Measurements from ENCODE around the gene TEX48.

The TEX48 gene

GRCh38 chr9:114681594-114682332 is at the start of gene TEX48:
TEX48 (minus strand) TSS chr9:114682192; CDS start chr9:114671723, 10,469 bp downstream.
- DNase-seq, result peak; percentile 40 to 87

DNA sequence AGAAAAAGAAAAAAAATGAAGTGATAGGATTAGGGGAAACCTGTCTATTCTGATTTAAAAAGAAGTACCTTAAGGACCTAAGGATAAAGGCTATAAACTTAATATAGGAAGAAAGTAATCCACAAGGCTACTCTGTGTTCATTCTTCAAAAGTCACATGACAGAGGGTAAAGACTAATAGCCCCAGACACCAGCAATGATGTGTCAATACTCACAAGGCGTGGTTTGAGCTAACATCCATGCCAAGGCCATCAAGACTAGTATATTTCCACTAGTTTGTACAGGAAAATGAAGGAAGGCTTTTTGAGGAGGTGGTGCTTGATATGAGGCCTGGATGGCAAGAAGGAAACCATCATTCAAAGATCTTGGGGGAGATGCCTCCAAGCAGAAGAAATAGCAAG is 49.7 kb upstream of the TEX48 start:
- DNase-seq, result no peak

- no peak for DNase-seq
Measured at GRCh38 chr9:114729706-114730105, 47.7 kb upstream of the TEX48 start.

DNA sequence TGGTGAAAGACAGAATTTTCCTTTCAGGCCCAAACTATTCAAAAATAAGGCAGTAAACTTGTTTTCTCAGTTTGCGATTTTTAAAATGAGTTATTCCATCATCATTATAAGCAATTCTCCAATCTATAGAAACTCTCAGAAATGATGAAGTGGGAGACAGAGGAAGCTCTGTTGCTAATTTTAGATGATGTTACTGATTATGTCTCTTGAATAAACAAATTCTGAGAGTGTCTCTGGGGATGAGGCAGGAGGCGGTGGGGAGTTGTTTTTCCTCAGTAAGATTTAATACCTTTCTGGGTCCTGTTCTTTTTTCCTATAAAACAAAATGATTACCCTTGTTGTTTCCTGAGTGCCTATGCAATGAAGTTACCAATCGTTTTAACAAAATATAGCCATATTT is 43.9 kb upstream of the TEX48 start:
- DNase-seq, result no peak

DNA sequence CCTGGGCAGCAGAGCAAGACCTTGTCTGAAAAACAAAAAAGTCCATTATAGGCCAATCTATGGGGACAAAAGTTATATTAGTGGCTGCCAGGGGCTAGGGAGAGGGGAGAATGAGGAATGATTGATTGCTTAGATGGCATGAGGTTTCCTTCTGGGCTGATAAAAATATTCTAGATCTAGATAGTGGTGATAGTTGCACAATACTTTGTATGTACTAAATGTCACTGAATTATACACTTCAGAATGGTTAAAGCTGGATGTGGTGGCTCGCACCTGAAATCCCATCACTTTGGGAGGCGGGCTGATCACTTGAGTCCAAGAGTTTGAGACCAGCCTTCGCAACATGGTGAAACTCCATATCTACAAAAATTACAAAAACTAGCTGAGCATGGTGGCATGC is 42.8 kb upstream of the TEX48 start:
- no peak for DNase-seq

- no peak for DNase-seq
Measured at GRCh38 chr9:114723931-114724330, 41.9 kb upstream of the TEX48 start.

DNA sequence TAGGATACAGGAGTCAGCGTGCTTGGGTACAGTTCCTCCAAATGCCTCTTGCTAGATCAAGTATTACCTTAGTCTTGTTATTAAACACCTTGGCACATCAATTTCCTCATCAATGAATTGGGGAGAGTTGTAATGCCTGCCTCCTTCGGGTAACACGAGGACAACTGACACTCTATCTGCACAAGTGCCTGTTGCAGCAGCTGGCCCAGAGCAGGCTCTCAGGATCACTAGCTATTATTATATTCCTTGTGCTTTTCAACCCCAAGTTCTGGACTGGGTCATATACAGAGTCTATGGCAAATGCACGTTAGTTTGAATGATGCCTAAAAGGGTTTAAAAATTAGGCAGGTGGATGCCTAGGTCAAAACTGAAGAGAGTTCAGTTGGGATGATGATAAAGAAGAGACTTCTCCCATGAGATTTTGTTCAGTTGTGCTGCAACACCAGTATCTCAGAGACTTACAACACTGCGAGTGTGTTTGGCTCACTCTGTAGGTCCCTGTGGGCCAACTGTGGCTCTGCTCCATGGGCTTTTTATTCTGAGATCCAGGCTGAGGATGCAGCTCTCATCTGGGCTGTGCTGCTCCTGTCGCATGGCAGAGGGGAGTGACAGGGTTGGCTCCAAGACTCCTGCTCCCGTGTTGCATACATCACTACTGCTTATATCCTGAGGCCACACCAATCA is 41.1 kb upstream of the TEX48 start:
- DNase-seq, result no peak

GRCh38 chr9:114722081-114722621 is 40.2 kb upstream of the TEX48 start:
- no peak for DNase-seq

GRCh38 chr9:114721491-114722079 is 39.6 kb upstream of the TEX48 start:
- DNase-seq, result no peak

DNA sequence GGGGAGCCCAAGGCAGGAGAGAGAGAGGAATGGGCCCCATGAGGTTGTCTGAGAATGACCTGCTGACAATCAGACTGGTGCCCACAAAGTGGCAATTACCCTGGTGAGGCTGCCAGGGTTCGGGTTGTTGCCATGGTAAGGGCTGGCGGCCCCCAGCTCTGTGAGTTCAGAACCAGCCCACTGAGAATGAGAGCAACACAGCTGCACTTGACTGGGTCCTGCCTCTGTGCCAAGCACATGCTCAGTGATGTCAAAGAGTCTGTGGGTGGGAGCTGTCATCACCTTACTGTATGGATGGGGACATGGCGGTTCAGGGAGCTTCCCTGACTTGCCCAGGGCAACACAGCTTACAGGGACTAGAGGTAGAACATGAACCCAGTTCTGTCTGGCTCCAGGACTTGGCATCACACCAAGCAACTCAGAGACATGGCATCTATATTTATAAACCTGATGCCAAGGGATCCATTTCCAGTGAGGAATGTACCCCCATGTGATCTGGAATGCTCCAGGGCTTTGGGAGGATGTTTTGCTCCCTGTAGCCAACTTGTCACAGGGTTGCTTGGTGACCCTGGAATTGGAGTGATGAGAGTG is 38.2 kb upstream of the TEX48 start:
- DNase-seq, result no peak

GRCh38 chr9:114719290-114719689 is 37.3 kb upstream of the TEX48 start:
- no peak for DNase-seq

- no peak for DNase-seq
Measured at GRCh38 chr9:114718801-114719221, 36.8 kb upstream of the TEX48 start.

GRCh38 chr9:114717908-114718486 is 36.0 kb upstream of the TEX48 start:
- DNase-seq, result no peak

DNA sequence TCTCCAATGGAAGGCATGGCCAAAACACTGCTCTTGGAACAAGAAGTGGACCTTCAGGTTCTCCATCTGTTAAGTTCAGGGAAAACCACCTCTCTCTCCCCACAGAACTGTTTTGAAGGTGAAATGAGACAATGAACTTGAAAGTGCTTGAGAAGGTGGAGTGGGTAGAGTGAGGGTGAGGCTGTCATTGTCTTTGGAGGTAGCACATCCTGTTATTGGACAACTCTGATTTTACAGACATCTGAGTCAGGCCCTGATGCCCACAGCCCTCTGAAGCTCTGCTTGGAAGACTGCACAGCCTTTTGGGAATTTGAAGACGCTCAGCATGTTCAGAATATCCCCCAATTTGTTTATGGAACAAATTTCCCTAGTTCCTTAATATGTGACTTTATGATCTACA is 27.6 kb upstream of the TEX48 start:
- DNase-seq, result no peak

- DNase-seq, result no peak
Measured at GRCh38 chr9:114706711-114707110, 24.7 kb upstream of the TEX48 start.

DNA sequence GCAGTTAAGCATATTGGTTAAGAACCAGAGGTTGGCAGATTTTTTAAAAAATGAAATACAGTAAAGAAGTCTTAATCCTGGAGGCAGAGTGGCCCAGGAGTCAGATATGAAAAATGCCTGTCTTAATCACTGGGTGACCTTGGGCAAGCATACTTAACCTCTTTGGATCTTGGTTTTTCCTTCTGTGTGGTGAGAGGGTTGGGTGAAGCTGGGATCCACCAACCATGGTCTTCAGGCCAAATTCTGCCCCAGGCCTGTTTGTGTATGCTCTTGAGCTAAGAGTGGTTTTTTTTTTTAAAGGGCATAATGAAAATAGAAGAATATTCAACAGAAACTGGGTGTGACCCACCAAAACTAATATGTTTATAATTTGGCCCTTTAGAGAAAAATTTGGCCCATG is 20.0 kb upstream of the TEX48 start:
- DNase-seq, result no peak

DNA sequence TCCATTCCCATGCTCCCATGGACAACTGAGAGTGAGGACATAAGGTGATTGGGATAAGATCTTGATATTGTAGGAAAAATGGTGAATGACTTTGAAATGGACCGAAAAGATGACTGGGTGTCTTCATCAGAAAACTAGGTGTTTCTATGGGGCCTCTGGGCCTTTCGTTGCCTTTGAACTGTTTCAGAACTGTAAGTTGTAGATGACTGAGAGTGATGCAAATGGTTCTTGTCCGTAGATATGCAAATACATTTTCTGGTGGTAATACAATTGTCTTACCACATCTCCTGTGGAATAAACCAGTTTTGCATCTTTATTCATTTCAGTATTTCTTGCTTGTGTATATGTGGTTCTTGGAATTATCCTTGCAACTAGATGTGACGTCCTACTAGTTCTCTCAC is 16.0 kb upstream of the TEX48 start:
- no peak for DNase-seq

- peak in 1 of 2 experiments; percentile 13 for DNase-seq
Measured at GRCh38 chr9:114696814-114697544, 15.0 kb upstream of the TEX48 start.

- DNase-seq, result no peak
Measured at GRCh38 chr9:114695948-114696347, 14.0 kb upstream of the TEX48 start.

GRCh38 chr9:114694719-114695269 is 12.8 kb upstream of the TEX48 start:
- DNase-seq, result no peak

DNA sequence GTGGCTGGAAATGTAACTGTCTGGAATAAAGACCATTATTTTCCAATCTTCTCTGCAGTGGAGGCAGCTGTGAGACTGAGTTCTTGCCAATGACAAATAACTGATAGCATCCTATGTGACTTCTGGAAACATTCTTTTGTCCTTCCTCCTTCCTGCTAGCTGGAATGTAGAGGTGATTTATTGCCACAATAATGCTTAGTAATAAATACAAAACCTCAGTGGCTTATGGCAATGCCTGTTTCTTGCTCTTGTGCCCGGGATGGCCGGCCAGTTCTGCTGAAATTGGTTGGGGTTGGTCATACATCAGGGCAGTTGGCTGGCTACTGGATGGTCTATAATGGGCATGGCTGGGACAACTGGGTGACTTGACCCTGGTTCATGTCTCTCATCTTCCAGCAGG is 12.2 kb upstream of the TEX48 start:
- DNase-seq, result peak in 1 of 2 experiments; percentile 46

DNA sequence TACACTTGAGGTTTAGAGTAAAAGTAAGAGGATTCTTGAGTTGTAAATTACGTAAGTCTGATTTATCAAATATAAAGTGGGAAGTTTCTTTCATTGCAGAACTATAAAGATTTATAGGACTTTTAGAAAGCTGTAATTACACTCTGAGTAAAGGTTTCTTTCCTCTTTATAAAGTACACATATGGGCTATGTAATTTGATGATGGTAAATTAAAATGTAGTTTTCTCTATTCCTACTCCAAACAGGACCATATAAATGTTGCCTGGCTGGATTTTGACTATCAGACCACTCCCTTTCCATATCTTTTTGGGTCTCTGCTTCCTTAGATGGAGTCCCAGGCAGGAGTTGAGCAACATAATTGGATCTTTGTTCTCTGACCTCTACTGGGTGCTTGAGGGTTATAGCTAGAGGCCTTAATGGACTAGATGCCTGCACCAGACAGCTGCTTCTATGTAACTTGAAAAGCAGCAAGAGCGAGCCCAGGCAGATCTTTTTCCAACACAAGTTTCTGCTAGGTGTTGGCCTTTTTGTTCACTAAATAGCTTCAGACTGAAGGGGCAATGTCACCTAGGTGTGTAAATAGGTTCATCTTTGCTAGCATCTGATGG is 11.4 kb upstream of the TEX48 start:
- DNase-seq, result no peak
